ENCODE data around the gene CNOT6.
"Not testable (repeated sequence)": the region's sequence is repeated elsewhere in the genome, so short reads cannot be mapped to it uniquely, and the experiment has no call there.

The CNOT6 gene

DNA sequence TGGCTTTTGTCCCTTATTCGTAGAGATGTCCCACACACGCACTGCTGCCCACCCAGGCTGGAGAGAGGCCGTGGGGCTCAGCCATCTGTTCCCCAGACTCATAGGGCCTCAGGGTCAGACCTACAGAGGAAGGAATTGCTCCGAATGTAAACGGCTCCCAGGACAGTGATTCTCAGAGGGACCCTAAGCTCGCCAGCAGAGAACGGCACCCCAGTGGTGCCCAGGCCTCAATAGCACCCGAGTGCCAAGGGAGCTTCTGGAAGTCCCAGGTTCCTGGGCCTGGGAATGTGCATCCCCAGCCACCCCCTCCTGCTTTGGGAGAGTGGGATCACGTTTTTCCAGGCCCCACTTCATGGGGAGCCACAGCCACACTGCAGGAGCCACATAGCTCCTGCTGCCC is 32.9 kb upstream of the CNOT6 start:
- Histone ChIP-seq H3K9me3 (ENCODE audit: insufficient read depth, low read length) (peaks cover 23% of the 10 kb centered on the region; the same call in 1 of the 2 replicates), H3K4me1 (ENCODE audit: insufficient read depth, insufficient read length) (peaks cover 2% of the 10 kb centered on the region), H3K9ac (ENCODE audit: insufficient read length, low read depth) (no peak overlapping the region), H3K27me3 (ENCODE audit: insufficient read depth, insufficient read length) (no peaks in the 10 kb centered on the region), H3K36me3 (ENCODE audit: insufficient read depth, insufficient read length, low read length) (no peaks in the 10 kb centered on the region), H3K4me3 (ENCODE audit: insufficient read length, low read depth) (no peak overlapping the region)
- TF ChIP-seq ZNF274 (IDR thresholded peaks at IDR 0.05; ENCODE audit: low read depth, low read length) (no peak), SUZ12 (IDR thresholded peaks at IDR 0.05; ENCODE audit: extremely low read depth, insufficient read depth, insufficient read length) (no peak), YY1 (IDR thresholded peaks at IDR 0.05; ENCODE audit: insufficient read depth, insufficient read length) (no peak)
- DNase-seq (ENCODE audit: low read depth, low spot score): no peak

DNA sequence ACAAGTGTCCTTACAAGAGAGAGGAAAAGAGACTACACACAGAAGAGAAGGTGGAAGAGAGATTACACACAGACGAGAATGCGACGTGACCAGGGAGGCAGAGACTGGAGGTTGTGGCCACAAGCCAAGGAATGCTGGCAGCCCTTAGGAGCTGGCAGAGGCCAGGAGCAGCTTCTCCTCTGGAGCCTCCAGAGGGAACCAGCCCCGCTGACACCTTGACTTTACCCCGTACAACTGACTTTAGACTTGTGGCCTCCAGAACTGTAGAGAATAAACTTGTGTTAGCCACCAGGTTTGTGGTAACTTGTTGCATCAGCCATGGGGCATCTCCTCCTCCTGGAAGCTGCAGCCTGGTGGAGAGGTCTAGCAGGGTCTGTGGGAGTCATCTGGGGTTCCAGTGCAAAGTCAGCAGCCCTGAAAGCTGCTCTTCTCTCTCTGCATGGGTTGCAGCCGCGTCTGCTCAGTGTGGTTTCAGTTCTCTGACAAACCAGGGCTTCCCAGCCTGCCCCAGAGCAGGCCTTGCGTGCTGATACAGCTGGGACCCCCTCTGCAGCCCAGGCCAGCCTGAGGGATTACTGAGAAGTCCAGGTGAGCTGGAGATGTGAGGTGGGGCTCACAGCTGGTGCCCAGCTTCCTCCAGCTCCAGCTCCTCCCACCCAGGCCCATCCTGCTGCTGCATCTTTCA is 30.8 kb upstream of the CNOT6 start:
- TF ChIP-seq ZNF274 (IDR thresholded peaks at IDR 0.05; ENCODE audit: low read depth, low read length) (no peak), SUZ12 (IDR thresholded peaks at IDR 0.05; ENCODE audit: extremely low read depth, insufficient read depth, insufficient read length) (no peak), YY1 (IDR thresholded peaks at IDR 0.05; ENCODE audit: insufficient read depth, insufficient read length) (no peak)

DNA sequence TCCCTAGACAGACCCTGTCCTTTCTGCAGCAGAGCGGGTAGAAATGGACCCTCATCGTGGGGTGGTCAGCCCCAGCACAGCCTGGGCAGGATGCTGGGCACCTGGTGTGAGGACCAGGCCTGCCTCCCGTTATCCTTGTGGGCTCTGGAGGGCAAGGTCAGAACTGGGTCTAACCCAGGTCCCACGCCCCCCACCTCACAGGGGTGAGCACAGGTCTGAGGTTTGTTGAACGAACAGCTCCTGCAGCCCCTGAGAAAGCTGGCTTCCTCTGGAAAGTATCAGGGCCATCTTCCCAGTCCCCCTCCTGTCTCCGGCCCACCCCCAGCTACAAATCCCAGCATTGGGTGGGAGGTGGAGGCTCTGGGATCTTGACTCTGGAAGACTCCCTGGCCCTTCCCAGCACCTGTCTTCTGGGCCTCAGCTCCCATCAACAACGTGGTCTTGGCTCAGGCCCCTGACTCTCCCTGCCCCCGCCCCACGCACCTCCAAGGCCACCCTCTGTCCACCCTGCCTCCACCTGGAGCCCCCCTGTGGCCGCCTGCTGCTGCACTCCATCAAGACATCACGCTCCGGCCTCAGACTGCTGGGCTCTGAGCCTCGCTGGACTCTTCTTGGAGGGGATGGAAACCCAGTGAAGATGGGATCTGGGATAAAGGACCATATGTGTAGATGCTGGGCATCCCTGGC is 30.1 kb upstream of the CNOT6 start:
- DNase-seq (ENCODE audit: low read depth, low spot score): no peak
- TF ChIP-seq SUZ12 (IDR thresholded peaks at IDR 0.05; ENCODE audit: extremely low read depth, insufficient read depth, insufficient read length) (no peak), ZNF274 (IDR thresholded peaks at IDR 0.05; ENCODE audit: low read depth, low read length) (no peak), YY1 (IDR thresholded peaks at IDR 0.05; ENCODE audit: insufficient read depth, insufficient read length) (no peak)
- Histone ChIP-seq H3K36me3 (ENCODE audit: insufficient read depth, insufficient read length, low read length) (no peaks in the 10 kb centered on the region), H3K27me3 (ENCODE audit: insufficient read depth, insufficient read length) (no peaks in the 10 kb centered on the region), H3K9ac (ENCODE audit: insufficient read length, low read depth) (no peak overlapping the region), H3K4me3 (ENCODE audit: insufficient read length, low read depth) (no peak overlapping the region), H3K9me3 (ENCODE audit: insufficient read depth, low read length) (peaks cover 12% of the 10 kb centered on the region; the same call in 1 of the 2 replicates), H3K4me1 (ENCODE audit: insufficient read depth, insufficient read length) (peaks cover 2% of the 10 kb centered on the region)

More for the DNA sequence above, 30.8 kb upstream of the CNOT6 start:
- Histone ChIP-seq H3K9ac (ENCODE audit: insufficient read length, low read depth) (no peak overlapping the region), H3K4me1 (ENCODE audit: insufficient read depth, insufficient read length) (peaks cover 2% of the 10 kb centered on the region), H3K36me3 (ENCODE audit: insufficient read depth, insufficient read length, low read length) (no peaks in the 10 kb centered on the region), H3K27me3 (ENCODE audit: insufficient read depth, insufficient read length) (no peaks in the 10 kb centered on the region), H3K4me3 (ENCODE audit: insufficient read length, low read depth) (no peak overlapping the region), H3K9me3 (ENCODE audit: insufficient read depth, low read length) (peaks cover 18% of the 10 kb centered on the region; the same call in 1 of the 2 replicates)
- DNase-seq (ENCODE audit: low read depth, low spot score): no peak

DNA sequence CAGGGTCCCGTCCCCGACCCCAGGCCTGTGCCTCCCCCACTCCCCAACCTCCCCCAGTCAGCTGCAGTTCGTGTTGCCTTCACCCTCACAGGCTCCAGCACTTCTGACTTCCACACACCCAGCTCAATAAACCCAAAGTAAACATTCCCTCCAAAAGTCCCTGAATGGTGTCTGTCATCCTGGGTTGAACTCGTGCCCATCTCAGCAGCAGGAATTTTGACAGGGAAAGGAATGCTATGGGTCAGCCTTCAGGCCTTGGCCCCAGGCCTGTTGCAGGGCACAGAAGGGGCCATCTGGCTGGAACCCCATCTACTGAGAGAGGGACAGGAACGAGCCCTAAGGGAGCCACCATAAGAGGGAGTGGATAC is 29.6 kb upstream of the CNOT6 start:
- no peak overlapping the region for H3K9ac ChIP-seq (ENCODE audit: insufficient read length, low read depth)
- H3K4me3 ChIP-seq (ENCODE audit: insufficient read length, low read depth): no peak overlapping the region
- H3K9me3 ChIP-seq (ENCODE audit: insufficient read depth, low read length): peaks cover 6% of the 10 kb centered on the region; the same call in 1 of the 2 replicates
- DNase-seq (ENCODE audit: low read depth, low spot score): no peak
- peaks cover 2% of the 10 kb centered on the region for H3K4me1 ChIP-seq (ENCODE audit: insufficient read depth, insufficient read length)
- TF ChIP-seq ZNF274 (IDR thresholded peaks at IDR 0.05; ENCODE audit: low read depth, low read length) (no peak), SUZ12 (IDR thresholded peaks at IDR 0.05; ENCODE audit: extremely low read depth, insufficient read depth, insufficient read length) (no peak), YY1 (IDR thresholded peaks at IDR 0.05; ENCODE audit: insufficient read depth, insufficient read length) (no peak)
- H3K27me3 ChIP-seq (ENCODE audit: insufficient read depth, insufficient read length): no peaks in the 10 kb centered on the region
- no peaks in the 10 kb centered on the region for H3K36me3 ChIP-seq (ENCODE audit: insufficient read depth, insufficient read length, low read length)

DNA sequence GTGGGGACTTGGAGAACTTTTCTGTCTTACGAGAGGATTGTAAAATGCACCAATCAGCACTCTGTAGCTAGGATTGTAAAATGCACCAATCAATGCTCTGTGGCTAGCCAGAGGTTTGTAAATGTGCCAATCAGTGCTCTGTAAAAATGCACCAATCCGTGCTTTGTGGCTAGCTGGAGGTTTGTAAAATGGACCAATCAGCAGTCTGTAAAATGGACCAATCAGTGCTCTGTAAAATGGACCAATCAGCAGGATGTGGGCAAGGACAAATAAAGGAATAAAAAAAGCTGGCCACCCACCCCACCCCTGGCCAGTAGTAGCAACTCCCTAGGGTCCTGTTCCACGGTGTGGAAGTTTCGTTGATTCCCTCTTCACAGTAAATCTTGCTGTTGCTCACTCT is 29.1 kb upstream of the CNOT6 start:
- not testable (repeated sequence) for H3K27me3 ChIP-seq (ENCODE audit: insufficient read depth, insufficient read length); H3K4me3 ChIP-seq (ENCODE audit: insufficient read length, low read depth); H3K36me3 ChIP-seq (ENCODE audit: insufficient read depth, insufficient read length, low read length); DNase-seq (ENCODE audit: low read depth, low spot score); H3K4me1 ChIP-seq (ENCODE audit: insufficient read depth, insufficient read length); H3K9ac ChIP-seq (ENCODE audit: insufficient read length, low read depth); H3K9me3 ChIP-seq (ENCODE audit: insufficient read depth, low read length)

DNA sequence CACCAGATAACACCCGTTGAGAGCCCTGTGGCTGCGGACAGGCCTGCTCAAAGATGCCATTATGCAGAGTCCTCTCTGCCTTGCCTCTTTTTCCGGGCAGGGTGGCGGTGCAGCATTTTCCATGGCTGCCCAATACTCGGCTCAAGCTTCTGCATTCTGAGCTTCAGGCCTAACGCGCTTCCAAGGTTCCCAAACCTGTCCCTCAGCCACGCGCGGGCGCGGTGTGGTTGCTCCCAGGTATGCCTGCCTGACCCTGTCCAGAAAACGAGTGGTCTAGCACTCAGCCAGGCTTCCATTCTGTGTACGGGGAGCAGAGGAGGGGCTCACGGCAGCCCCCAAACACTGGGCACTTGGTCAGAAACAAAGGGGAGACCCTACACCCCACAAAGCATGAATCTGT is 27.9 kb upstream of the CNOT6 start:
- no peak for TF ChIP-seq SUZ12 (IDR thresholded peaks at IDR 0.05; ENCODE audit: extremely low read depth, insufficient read depth, insufficient read length)
- TF ChIP-seq ZNF274 (IDR thresholded peaks at IDR 0.05; ENCODE audit: low read depth, low read length): no peak
- TF ChIP-seq YY1 (IDR thresholded peaks at IDR 0.05; ENCODE audit: insufficient read depth, insufficient read length): no peak
- Histone ChIP-seq H3K27me3 (ENCODE audit: insufficient read depth, insufficient read length) (no peaks in the 10 kb centered on the region), H3K9me3 (ENCODE audit: insufficient read depth, low read length) (0 out of 2 replicates have a peak, but pooled peaks cover 4% of the 10 kb centered on the region), H3K4me1 (ENCODE audit: insufficient read depth, insufficient read length) (peaks cover 8% of the 10 kb centered on the region), H3K36me3 (ENCODE audit: insufficient read depth, insufficient read length, low read length) (no peaks in the 10 kb centered on the region), H3K4me3 (ENCODE audit: insufficient read length, low read depth) (no peak overlapping the region), H3K9ac (ENCODE audit: insufficient read length, low read depth) (no peak overlapping the region)
- no peak for DNase-seq (ENCODE audit: low read depth, low spot score)

DNA sequence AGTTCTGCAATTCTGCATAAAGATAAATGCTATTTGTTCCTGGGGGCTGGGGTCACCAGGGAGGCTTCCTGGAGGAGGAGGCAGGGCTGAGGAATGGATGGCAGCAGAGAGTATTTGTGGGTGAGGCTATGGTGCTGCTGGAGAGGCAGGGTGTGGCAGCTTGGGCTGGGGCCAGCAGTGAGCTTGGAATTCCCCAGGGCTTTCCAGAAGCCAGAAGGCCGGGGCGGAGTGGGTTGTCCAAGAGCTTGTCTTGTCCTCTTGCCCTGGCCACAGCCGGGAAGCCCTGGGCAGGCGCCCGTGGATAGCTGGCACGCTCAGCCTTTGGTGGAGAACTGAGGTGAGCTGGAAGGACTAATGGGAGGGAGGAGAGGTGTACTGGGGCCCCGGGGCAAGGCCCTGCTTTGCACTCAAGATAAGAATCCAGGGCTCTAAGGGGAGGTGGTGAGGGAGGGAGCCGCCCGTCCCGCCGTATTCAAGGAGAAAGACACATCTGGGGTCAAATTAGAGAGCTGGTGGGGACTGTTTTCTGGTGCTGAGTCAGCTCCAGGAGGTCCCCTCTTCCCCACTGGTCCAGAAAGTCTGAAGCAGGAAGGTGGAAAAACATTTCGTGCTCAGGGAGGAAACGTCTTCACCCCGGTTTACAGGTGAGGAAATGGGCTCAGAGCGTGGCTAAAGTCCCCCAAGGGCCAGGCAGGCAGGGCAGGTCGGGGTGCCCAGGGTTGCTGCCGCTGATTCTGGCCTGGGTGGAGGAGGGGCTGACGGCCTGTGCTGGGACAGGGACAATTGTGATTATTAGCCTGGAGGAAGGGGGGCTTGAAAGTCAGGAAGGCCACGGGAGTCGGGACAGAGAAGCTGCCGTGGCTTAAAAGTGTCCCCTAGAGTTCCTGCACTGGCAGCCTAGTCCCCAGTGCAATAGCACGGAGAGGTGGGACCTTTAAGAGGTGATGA is 26.9 kb upstream of the CNOT6 start:
- Histone ChIP-seq H3K9ac (ENCODE audit: insufficient read length, low read depth) (no peak overlapping the region), H3K27me3 (ENCODE audit: insufficient read depth, insufficient read length) (no peaks in the 10 kb centered on the region), H3K4me1 (ENCODE audit: insufficient read depth, insufficient read length) (peaks cover 8% of the 10 kb centered on the region), H3K36me3 (ENCODE audit: insufficient read depth, insufficient read length, low read length) (no peaks in the 10 kb centered on the region), H3K9me3 (ENCODE audit: insufficient read depth, low read length) (0 out of 2 replicates have a peak, but pooled peaks cover 4% of the 10 kb centered on the region), H3K4me3 (ENCODE audit: insufficient read length, low read depth) (no peak overlapping the region)
- no peak for TF ChIP-seq ZNF274 (IDR thresholded peaks at IDR 0.05; ENCODE audit: low read depth, low read length)
- no peak for TF ChIP-seq SUZ12 (IDR thresholded peaks at IDR 0.05; ENCODE audit: extremely low read depth, insufficient read depth, insufficient read length)
- TF ChIP-seq YY1 (IDR thresholded peaks at IDR 0.05; ENCODE audit: insufficient read depth, insufficient read length): no peak
- no peak for DNase-seq (ENCODE audit: low read depth, low spot score)

Data from NT2/D1 (cell line).